Activated CD4-positive, CD25-positive, alpha-beta regulatory T cell treated with anti-CD3 and anti-CD28 coated beads, Interleukin-2, amount 50 U/mL, for 16 hours (primary cell): ENCODE measurements around the gene INO80B.
"Not testable (repeated sequence)": the region's sequence is repeated elsewhere in the genome, so short reads cannot be mapped to it uniquely, and the experiment has no call there.

Source experiments
- DNase-seq: peaks from one replicate; pipeline ENCODE4 v3.0.0-alpha.2; 2020; ENCODE audit warnings: low read depth, low spot score

The INO80B gene

DNA sequence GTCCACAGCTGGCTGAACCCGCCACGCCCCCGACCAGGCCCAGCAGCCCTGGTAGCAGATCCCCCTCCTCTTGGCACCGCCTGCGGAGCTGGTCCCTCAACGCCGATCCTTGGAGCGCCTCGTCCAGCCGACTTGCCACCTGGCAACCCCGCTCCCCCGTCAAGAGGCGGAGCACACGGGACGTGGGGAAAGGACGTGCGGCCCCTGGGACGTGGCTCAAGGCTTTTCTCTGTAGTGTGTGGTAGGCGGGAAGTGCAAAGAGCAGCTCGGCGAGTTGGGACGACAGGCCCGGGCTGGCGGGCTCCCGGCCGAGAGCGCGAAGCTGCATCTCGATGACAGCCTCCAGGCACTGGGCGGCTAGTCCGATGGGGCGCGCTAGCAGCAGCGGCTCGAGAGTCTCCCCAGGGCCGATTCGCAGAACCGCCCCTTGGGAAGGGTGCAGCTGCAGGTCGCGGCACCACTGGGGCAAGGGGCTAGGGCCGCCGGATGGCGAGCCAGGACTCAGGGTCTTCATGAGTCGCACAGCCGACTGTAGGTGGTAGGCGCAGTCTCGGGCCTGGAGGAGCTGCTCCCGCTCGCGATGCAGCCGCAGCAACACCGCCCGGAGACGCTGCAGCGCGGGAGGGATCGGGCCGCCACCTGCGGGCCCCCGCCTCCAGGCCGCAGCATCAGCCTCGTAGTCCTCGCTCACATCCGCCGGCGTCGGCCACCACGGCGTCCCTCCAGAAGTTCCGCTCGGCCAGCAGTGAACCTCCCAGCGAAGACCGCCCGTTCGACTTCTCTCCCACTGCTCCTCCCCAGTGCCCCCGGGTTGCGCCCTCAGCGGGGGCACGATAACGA lies 27.3 kb downstream of the INO80B start:
- peak; percentile 16 for DNase-seq

GRCh38 chr2:74482801-74483674 lies 28.2 kb downstream of the INO80B start, which contains the start of the genes CCDC142 and TTC31:
TSS of gene CCDC142 (minus strand) at chr2:74482998. CDS start at chr2:74482837, 161 bp downstream.
TSS of gene TTC31 (plus strand) at chr2:74483081. CDS start at chr2:74483096, 15 bp downstream.
- peak; percentile 87 for DNase-seq

DNA sequence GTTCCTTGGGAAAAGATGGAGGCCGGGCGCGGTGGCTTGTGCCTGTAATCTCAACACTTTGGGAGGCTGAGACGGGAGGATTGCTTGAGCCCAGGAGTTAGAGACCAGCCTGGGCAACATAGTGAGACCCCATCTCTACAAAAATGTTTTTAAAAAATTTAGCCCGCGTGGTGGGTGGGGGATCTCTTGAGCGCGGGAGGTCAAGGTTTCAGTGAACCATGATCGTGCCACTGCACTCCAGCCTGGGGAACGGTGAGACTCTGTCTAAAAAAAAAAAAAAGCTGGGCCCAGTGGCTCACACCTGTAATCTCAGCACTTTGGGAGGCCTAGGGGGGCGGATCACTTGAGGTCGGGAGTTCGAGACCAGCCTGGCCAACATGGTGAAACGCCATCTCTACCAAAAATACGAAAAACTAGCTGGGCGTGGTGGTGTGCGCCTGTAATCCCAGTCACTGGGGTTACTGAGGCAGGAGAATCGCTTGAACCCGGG lies 28.8 kb downstream of the INO80B start:
- DNase-seq: not testable (repeated sequence)

DNA sequence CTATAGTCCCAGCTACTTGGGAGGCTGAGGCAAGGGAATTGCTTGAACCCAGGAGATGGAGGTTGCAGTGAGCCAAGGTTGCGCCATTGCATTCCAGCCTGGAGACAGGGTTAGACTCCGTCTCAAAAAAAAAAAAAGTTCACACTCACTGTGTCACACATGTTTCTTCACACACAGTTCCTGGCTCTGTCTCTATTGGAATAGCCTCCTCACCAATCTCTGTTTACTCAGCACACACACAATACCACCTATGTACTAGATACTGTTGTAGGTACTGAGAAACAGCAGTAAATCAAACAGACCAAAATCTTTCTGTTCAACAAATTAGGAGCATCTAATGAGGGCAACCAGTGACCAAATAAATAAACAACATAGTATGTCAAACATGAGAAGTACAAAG lies 31.3 kb downstream of the INO80B start:
- no peak for DNase-seq

DNA sequence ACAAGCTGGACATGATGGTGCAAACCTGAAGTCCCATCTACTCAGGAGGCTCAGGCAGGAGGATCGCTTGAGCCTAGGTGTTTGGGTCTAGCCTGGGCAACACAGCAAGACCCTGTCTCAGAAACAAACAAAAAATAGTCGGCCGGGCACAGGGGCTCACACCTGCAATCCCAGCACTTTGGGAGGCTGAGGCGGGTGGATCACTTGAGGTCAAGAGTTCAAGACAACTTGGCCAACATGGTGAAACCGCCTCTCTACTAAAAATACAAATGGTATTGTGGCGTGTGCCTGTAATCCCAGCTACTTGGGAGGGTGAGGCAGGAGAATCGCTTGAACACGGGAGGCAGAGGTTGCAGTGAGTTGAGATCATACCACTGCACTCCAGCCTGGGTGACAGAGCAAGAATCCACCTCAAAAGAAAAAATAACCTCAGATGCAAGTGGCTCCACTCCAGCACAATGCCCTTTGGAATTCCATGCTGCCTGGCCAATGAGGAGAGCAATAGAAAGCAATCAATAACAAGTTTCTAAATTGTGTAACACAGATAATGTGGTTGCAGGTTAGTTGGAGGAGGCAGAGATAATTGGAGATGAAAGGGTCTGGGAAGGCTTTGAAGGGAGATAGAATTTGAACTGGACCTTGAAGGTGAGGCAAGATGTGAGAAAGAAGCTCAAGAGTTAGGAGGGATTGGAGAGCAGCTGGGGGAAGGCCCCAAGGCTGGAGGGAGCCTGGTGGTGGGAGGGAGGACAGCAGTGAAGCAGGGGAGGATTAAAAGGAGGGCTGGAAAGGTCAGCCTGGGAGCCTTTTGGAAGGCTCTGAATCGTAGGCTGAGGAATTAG lies 34.0 kb downstream of the INO80B start:
- no peak for DNase-seq

- no peak for DNase-seq
Measured at GRCh38 chr2:74489906-74490305, 35.0 kb downstream of the INO80B start.

DNA sequence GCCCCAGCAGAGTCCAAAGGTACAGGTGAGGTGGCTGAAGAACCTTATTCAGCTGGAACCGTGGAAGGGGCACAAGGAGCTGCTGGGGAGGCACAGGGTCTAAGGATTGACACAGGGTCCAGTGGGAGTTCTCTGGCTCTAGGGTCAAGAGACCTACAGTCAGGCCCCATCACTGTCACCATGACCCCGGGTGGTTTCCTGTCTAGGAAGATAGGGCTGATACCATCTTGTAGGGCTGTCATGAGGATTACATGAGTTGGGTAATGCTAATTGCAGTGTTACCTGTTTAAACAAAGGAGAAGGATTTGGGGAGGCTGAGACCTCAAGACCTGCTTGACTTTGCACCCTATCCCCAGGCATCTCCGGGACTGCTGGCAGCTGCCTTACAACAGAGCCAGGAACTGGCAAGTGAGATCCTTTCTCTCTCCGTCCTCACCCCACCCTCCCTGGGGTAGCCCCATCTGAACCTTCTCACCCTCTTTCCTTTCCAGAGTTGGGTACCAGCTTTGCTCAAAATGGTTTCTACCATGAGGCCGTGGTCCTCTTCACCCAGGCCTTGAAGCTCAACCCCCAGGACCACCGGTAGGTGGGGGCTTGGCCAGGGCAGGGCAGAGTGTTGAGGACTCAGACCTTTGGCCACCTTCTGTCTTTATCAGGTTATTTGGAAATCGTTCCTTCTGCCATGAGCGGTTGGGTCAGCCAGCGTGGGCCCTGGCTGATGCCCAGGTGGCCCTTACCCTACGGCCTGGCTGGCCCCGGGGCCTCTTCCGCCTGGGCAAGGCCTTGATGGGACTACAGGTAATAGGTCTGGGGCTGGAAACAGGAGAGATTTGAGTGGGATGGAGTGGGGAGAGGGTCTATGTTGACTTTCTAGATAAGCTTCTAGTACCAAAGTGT lies 37.0 kb downstream of the INO80B start:
- DNase-seq: no peak

- no peak for DNase-seq
Measured at GRCh38 chr2:74493546-74493945, 38.7 kb downstream of the INO80B start.

- no peak for DNase-seq
Measured at GRCh38 chr2:74495440-74495839, 40.6 kb downstream of the INO80B start.

GRCh38 chr2:74496997-74497776 lies 42.3 kb downstream of the INO80B start:
- no peak for DNase-seq

DNA sequence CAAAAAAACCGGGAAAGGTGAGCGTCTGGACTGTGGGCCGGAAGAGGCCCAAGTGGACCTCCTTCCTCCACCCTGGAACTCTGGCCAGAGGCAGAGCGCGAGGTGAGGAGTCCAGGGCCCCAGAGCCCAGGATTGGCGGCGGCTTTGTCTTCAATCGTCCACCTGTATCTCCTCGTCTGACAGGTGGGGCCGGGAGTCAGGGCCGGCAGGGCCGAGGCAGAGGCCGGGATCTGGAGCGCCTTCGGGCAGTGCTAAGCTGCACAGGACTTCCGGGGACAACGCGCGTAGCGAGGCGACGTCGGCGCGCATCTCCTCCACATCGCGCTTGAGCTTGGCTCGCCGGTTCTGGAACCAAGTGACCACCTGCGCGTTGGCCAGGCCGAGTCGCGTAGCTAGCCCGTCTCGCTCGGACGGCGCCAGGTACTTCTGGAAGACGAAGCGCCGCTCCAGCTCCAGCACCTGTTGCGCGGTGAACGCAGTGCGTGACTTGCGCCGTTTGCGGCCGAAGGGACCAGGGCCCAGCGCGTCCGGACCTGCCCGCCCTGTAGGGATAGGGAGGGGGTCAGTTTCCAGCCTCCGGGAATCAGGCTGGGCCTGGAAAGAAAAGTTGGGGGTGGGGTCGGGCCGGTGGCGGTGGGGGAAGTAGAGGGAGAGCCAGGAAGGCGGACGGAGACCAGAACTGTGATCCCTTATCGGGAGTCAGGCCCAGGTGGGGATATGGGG lies 43.1 kb downstream of the INO80B start:
- DNase-seq: no peak

- no peak for DNase-seq
Measured at GRCh38 chr2:74498500-74499266, 43.8 kb downstream of the INO80B start.

- DNase-seq: no peak
Measured at GRCh38 chr2:74499267-74499939, 44.5 kb downstream of the INO80B start, which contains the start of gene LBX2. TSS of gene LBX2 (minus strand) at chr2:74499603. CDS start at chr2:74499537, 66 bp downstream.

- no peak for DNase-seq
Measured at GRCh38 chr2:74499940-74500577, 45.2 kb downstream of the INO80B start.

DNA sequence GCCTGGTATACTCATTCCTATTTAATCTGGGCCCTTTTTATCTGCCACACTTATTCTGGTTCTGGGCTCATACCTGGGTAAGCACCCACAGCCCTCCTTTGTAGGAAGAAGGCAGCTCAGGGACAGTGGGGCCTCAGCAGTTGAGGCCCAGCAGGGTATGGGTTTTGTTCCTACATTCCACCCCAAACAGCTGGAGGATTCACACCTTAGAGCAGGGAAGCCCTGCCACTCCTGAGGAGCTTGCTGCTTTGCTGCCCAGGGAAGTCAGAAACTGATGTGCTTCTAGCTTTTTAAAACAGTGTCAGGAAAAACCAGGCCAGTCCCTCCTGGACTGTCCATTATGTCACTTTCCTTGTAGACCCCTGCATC lies 45.7 kb downstream of the INO80B start:
- DNase-seq: no peak

- DNase-seq: no peak
Measured at GRCh38 chr2:74501335-74502071, 46.6 kb downstream of the INO80B start.
